ENCODE data around the gene MED19.
"Not testable (repeated sequence)": the region's sequence is repeated elsewhere in the genome, so short reads cannot be mapped to it uniquely, and the experiment has no call there.

The MED19 gene

DNA sequence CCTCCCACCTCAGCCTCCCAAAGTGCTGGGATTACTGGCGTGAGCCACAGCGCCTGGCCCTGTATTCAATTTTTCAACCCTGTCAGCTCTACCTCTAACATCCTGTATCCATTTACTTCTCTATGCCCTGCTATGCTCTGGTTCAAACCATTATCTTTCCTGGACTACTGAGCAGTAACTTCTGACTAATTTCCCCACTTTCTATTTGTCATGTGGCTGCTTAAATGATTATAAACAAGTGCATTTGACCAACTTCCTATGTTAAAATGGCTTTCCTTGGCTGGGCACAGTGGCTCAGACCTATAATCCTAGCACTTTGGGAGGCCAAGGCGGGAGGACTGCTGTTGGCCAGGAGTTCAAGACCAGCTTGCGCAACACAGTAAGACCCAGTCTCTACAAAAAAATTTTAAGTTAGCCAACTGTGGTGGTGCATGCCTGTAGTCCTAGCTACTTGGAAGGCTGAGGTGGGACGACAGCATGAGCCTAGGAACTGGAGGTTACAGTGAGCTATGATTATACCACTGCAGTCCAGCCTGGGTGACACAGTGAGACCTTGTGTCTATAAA, 2.1 kb downstream of the MED19 start:
- in situ Hi-C loops (cut with MboI; ENCODE audit: low sequenced_read_pairs): no loop called here

DNA sequence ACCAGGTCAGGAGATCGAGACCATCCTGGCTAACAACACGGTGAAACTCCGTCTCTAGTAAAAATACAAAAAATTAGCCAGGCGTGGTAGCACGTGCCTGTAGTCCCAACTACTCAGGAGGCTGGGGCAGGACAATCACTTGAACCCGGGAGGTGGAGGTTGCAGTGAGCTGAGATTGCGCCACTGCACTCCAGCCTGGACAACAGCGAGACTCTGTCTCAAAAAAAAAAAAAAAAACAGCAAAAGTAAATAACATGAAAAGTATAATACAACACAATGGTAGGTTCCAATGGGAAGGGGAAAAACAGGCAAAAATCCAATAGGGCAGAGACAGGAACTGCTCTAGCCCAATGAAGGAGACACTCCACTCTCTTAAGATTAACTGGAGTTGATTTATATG, 6.6 kb downstream of the MED19 start:
- in situ Hi-C loops (cut with MboI; ENCODE audit: low sequenced_read_pairs): not testable (repeated sequence)

DNA sequence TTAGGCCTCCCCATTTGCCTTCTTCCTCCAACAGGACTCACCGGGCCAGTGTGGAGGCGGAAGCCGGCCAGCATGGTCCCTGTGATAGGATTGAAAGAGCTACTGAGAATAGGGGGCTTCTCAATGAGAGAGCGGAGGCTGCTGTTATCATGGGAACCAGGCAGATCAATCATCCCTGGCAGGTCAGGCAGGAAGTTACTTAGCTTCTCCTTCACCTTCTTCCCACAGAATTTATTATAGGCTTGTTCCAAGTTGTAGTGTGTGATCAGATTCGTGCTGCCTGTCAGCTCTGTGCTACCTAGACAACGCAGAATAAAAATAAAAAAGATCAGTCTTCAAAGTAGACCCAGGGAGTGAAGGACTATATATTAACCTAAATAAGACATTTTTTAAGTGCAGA, 7.1 kb downstream of the MED19 start:
- in situ Hi-C loops (cut with MboI; ENCODE audit: low sequenced_read_pairs): no loop called here

DNA sequence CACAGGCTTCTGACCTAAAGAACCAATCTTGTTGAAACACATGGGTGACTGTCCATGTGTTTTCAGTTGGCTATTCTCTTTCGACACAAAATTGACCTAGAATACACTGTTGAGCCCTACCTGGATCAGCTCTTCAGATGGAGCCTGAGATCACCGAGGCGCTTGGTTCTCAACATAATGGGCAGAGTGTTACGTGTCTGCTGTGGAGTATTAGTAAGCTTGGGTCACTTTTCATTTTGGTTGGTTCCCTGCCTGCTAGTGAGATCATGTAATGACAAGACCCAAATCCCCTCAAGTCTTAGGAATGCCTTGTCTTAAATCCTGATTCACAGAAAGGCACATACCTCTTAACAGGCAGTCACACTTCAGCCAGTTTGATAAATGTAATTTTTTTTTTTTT, 8.7 kb downstream of the MED19 start:
- in situ Hi-C loops (cut with MboI; ENCODE audit: low sequenced_read_pairs): no loop called here

DNA sequence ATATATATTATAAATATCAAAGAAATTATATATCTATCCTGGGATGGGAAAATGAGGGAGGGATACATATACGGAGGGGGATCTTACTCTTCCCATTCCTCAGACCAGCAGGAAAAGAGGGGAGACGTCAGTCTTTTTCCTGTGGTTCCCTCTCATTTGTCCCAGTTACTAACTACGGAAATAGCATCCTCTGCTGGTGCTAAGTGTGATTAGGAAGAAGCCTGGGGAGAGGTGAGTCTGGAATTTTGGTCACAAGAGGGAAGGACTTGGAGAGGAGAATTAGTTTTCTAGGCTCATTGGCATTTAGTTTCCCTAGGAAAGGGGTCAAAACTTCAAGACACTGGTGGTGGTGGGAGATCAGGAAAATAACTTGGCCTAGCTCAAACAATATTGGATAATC, 11.6 kb downstream of the MED19 start:
- in situ Hi-C loops (cut with MboI; ENCODE audit: low sequenced_read_pairs): no loop called here

DNA sequence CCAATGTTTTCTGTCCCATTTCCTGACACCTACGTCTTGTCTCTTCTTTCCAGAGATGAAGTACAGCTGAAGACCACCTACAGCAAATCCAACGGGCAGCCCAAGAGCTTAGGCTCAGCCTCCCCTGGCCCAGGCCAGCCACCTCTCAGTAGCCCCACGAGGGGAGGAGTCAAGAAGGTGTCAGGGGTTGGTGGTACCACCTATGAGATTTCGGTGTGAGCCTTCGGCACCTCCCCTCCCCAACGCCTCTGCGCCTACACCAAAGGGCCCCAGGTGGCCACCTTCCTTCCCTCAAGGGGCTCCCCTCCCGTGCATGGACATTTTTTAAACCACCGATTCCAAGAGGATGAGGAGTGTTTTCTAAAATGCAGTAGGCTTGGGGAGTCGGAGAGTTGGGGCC, 12.2 kb downstream of the MED19 start:
- in situ Hi-C loops (cut with MboI; ENCODE audit: low sequenced_read_pairs): no loop called here

DNA sequence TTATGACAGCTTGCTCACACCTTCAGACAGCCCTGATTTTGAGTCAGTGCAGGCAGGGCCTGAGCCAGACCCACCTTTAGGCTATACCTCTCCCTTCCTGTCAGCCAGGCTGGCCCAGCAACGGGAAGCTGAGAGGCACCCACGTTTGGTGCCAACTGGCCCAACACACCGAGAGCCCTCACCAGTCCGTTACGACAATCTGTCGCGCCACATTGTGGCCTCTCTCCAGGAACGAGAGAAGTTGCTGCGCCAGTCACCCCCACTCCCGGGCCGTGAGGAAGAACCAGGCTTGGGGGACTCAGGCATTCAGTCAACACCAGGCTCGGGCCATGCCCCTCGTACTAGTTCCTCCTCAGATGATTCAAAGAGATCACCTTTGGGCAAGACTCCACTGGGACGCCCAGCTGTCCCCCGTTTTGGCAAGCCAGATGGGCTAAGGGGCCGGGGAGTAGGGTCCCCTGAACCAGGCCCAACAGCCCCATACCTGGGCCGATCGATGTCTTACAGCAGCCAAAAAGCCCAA, 13.1 kb downstream of the MED19 start:
- in situ Hi-C loops (cut with MboI; ENCODE audit: low sequenced_read_pairs): no loop called here

DNA sequence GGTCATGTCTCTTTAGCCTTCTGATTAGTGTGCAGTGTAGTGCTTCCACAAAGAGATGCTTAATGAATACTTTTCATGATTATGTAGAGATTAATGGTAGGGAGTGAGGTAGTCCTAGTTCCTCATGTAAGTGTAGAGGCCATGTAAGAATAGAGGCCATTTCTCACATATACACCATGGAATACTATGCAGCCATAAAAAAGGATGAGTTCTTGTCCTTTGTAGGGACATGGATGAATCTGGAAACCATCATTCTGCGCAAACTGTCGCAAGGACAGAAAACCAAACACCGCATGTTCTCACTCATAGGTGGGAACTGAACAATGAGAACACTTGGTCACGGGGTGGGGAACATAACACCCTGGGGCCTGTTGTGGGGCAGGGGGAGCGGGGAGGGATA, 21.5 kb downstream of the MED19 start:
- in situ Hi-C loops (cut with MboI; ENCODE audit: low sequenced_read_pairs): not testable (repeated sequence)

DNA sequence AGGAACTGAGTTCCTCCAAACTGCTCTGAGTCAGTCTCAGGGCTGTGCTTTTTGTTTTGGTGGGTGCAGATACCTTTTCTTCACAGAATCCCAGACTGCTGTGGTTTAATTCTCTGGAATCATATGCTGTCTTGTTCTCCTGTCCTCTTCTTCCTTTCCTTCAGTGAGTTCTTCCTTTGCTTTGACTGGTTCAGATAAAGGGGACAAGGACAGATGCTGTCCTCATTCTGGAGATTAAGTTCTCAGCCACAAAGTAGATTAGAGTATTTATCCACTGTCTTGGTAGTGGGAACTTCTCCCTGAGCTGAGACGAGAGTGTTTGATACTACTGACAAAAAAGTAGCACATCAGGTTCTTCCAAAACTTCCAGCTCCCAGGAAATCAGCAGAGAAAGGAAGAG, 30.8 kb downstream of the MED19 start:
- in situ Hi-C loops (cut with MboI; ENCODE audit: low sequenced_read_pairs): no loop called here

DNA sequence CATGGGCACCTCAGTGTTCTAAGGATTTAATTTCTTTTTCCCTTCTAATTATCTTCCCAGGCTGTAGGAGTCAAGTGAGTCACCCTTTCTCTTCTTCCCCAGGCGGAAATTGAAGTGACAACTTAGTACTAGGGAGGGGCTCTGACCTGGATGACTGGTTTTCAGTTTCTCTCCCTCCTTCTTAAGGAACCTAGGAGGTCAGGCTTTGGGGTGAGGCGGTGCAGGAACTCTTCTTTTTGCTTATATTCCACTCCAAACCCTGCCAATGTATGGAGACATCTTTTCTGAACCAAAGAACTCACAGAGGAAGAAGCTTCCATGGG, 31.5 kb downstream of the MED19 start:
- in situ Hi-C loops (cut with MboI; ENCODE audit: low sequenced_read_pairs): no loop called here

DNA sequence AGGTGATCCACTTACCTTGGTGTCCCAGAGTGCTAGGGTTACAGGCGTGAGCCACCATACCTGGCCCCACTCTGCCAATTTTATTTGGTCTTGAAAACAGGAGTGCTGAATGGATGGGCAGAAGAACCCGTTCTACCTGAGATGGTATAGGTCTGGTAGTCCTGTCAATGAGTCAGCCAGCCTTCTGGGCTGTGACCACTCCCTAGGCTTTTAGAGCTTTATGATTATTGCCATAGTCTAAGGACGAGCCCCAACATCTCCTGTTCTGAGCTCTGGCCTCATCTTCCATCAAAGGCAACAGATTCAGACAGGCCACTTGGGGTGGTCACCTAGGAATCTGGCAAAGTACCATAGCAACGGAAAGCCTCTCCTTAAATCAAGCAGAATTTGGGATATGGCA, 32.6 kb downstream of the MED19 start:
- in situ Hi-C loops (cut with MboI; ENCODE audit: low sequenced_read_pairs): no loop called here

DNA sequence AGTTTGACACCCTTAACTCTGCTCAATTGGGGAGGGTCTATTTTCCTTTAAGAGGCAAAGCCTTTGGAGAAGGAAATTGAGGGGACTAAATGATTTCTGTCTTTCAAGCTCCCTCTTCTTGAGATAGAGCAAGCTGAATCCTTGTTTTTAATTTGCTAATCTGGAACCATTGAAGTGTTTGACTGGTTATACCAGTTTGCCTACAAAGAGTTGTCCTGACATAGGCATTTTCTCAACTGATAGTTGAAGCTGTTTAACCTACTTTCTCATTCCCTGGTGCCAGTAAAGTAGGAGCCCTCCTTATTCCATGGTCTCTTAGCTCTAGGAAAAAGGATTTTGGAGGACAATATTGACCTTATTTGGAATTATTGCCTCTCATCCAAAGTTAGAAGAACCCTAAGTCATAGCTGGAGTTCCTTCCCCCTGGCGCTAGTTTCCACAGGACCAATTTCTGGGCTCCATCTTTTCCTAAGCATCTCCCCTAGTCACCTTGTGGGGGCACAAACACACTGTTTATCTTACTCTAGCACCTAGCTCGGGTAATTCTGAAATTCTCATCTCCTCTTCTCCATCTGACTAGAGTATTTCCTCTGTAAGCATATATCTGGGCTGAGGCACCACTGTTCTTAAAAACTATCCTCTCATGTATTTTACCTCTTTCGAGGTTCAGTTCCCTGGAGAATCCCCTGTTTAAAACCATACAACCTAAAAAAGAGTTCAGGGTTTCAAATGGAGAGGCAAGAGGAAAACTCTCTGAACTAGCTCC, 36.7 kb downstream of the MED19 start:
- in situ Hi-C loops (cut with MboI; ENCODE audit: low sequenced_read_pairs): no loop called here

DNA sequence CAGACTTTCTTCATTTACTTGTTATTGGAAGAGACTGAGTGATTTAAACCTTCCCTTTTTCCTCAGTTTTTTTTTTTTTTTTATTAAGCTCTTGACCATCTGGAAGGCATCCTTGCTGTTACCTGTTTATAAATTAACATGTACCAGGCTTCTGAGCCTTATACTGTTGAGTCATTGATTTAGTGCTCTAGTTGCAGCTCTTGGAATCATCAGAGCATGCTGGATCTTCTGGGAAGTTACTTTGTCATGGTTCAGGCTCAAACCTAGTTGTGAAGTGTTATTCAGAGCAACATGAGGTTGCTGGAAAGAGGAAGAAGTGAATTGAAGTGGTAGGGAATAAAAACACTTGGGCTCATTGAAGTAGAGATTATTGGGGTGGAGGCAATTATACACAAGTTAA, 37.8 kb downstream of the MED19 start:
- in situ Hi-C loops (cut with MboI; ENCODE audit: low sequenced_read_pairs): no loop called here

DNA sequence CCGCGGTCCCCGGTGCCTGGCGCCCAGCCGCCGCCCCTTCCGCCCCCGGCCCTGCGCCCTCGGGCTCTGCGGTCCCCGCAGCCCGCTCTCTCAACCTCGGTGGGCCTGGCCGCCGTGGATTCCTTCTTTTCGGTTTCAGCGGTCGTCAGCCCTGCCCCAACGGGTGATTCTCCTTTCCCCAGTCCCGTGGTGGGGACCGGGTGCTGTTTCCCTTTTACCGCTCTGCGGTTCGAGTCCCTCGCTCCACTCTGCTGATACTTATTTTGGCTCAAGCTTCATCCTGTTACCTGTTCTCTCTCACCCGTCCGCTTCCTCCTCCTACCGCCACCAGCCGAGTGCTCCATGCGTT, 43.6 kb downstream of the MED19 start:
- in situ Hi-C loops (cut with MboI; ENCODE audit: low sequenced_read_pairs): no loop called here

DNA sequence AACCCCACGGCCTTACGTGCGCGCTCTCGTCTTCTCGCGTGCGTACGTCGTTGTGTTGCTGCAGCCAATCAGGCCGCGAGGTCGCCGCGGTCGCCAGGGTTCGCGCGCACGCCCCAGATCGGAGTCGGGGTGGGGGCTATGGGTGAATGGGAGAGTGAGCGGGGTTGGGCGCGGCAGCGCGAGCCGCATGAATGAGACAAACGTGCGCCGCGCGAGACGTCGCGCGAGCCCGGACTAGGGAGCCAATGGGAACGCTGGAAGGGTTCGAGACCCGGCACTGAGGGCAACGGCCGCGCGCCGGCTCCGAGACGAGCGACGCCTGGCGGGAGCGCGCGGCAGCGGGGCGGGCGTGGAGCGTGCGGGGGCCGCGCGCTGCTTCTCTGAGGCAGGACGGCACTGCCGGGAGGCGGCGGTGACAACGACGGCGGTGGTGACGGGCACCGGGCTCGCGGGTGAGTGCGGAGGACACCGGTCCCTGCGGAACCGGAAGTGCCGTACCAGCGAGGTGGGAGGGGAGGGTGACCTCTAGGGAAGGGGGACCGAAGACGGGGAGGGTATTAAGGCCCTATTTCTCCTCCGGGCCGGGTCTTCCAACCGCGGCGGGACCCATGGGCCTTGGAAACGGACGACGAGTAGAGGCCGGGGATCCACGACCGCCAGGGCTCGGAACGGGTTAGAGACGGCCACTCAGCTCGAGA, 44.1 kb downstream of the MED19 start, which contains the start of gene ZDHHC5:
Gene ZDHHC5 (plus strand): TSS at position 379 of the 698 bp plus-strand sequence. CDS start 4,977 bp downstream, outside the sequence.
- in situ Hi-C loops (cut with MboI; ENCODE audit: low sequenced_read_pairs): no loop called here

DNA sequence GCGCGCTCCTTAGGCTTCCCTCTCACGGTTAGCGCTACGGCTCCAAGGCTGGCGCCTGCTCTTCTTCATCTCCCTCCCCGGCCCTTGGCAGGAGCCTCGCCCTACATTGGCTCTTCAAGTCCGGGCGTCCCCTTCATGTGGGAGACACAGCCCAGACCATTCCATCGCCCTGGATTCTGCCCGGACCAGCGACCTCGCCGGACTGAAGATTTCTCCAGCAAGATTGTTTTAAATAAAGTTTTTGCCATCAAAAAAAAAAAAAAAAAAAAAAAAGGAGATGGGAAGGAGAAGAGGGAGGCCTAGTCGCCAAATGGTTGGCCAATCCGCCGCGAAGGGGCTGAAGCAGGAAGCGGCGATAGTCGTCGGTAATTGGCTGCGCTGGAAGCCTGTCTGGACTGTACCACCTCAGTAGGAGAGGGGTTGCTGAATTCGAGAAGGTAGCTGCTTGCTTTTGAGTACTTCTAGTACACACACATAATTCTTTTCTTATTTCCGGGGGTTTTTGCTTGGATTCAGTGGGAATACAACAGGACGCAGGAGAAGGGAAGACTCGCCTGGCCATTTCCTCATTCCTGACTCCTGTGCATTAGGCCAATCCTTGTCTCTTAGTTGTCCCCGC, 44.8 kb downstream of the MED19 start:
- in situ Hi-C loops (cut with MboI; ENCODE audit: low sequenced_read_pairs): no loop called here

DNA sequence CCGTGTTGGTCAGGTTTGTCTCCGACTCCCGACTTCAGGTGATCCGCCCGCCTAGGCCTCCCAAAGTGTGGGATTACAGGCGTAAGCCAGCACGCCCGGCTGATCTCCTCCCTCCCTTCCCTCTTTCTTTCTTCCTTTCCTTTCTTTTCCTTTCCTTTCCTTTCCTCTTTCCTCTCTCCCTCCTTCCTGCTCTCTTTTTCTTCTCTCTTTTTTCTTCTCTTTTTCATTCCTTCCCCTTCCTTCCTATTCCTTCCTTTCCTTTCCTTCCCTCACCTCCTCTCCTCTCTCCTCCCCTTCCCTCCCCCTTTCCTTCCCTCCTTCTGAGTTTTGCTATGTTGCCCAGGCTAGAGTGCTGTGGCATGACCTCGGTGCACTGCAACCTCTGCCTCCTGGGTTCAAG, 48.0 kb downstream of the MED19 start:
- in situ Hi-C loops (cut with MboI; ENCODE audit: low sequenced_read_pairs): no loop called here

DNA sequence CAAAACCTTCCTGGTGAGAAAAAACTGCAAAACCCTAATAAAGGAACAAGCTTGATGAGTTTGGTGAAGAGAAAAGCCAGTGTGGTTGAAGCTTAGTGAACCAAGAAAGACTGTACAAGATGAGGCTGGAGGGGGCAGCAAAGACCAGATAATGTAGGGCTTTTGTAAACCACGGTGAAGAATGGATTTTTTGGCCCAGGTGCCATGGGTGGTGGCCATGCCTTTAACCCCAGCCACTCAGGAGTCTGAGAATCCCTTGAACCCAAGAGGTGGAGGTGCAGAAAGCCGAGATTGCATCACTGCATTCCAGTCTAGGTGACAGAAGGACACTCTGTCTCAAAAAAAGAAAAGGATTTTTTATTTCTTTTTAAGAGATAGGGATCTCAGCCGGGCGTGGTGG, 49.1 kb downstream of the MED19 start:
- in situ Hi-C loops (cut with MboI; ENCODE audit: low sequenced_read_pairs): no loop called here

DNA sequence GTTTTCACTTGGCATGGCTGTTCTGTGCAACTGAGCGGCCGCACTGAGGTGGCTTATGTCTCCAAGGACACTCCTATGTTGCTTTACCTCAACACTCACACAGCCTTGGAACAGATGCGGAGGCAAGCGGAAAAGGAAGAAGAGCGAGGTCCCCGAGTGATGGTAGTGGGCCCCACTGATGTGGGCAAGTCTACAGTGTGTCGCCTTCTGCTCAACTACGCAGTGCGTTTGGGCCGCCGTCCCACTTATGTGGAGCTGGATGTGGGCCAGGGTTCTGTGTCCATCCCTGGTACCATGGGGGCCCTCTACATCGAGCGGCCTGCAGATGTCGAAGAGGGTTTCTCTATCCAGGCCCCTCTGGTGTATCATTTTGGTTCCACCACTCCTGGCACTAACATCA, 52.3 kb downstream of the MED19 start:
- in situ Hi-C loops (cut with MboI; ENCODE audit: low sequenced_read_pairs): no loop called here

DNA sequence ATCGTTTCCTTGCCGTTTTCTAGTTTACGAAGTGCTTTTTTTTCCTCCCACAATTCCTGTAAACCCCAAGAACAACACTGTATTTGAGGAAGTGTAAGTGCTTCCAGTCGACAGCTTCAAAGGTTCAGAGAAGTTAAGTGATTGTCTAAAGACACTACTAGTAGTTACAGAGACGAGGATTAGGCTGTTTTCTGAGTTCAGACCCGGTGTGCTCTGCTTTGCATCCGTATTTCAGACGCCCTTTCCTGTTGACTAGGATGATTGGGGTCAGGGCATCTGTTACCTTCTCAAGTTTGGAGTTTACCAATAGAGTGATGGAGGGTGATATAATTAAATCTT, 54.0 kb downstream of the MED19 start:
- in situ Hi-C loops (cut with MboI; ENCODE audit: low sequenced_read_pairs): no loop called here

DNA sequence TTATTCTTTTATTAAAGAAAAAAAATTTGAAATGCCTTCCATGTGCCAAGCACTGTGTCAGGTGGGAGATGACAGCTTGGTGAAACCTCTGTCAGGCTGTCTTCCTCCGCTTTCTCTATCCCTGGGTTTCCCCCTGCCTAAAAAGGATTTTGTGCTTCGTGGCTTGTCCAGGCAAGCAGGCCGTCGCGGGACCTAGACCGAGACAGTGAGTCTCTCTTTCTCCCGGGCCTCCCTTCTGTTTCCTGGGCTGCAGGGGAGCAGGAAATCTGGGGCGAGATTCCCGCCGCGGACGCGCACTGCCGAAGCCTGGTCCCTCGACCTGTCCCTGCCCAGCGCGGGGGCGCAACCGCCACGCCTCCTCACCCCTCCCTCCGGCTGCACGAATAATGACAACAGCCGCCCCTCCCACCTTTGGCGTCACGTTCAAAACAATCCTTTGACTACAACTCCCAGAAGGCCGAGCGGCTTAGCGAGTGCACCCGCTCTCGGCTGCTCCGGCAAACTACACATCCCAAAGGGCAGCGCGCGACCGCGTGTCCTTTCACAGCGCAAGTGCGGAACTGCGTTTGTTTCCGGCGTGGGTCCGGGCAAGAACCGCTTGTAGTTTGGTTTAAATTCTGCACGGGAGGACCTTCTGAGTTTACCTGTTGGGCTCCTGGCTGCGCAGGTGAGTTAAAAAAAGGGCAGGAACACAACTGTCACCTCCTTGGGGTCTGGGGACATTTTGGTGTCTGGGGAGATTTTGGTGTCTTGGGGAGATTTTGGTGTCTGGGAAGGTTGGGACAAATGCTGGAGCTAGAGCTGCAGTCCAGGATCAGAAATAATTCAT, 54.6 kb downstream of the MED19 start, which contains the start of gene CLP1:
Gene CLP1 (plus strand): TSS at position 569 of the 829 bp plus-strand sequence. CDS start 1,715 bp downstream, outside the sequence.
- in situ Hi-C loops (cut with MboI; ENCODE audit: low sequenced_read_pairs): no loop called here
